ENCODE results near the gene DUSP14.

GRCh38 chr17:37478187-37478586 is 11.5 kb upstream of the DUSP14 start:
- TF ChIP-seq, protein P1, sequence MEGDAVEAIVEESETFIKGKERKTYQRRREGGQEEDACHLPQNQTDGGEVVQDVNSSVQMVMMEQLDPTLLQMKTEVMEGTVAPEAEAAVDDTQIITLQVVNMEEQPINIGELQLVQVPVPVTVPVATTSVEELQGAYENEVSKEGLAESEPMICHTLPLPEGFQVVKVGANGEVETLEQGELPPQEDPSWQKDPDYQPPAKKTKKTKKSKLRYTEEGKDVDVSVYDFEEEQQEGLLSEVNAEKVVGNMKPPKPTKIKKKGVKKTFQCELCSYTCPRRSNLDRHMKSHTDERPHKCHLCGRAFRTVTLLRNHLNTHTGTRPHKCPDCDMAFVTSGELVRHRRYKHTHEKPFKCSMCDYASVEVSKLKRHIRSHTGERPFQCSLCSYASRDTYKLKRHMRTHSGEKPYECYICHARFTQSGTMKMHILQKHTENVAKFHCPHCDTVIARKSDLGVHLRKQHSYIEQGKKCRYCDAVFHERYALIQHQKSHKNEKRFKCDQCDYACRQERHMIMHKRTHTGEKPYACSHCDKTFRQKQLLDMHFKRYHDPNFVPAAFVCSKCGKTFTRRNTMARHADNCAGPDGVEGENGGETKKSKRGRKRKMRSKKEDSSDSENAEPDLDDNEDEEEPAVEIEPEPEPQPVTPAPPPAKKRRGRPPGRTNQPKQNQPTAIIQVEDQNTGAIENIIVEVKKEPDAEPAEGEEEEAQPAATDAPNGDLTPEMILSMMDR (IDR thresholded peaks at IDR 0.05; ENCODE audit: low read depth, low read length, poor library complexity, severe bottlenecking) = no peak
- no peak for TF ChIP-seq EZH2phosphoT487 (IDR thresholded peaks at IDR 0.05; ENCODE audit: borderline replicate concordance, low read length)
